Measurements from ENCODE around the gene SUGCT.

SUGCT gene

DNA sequence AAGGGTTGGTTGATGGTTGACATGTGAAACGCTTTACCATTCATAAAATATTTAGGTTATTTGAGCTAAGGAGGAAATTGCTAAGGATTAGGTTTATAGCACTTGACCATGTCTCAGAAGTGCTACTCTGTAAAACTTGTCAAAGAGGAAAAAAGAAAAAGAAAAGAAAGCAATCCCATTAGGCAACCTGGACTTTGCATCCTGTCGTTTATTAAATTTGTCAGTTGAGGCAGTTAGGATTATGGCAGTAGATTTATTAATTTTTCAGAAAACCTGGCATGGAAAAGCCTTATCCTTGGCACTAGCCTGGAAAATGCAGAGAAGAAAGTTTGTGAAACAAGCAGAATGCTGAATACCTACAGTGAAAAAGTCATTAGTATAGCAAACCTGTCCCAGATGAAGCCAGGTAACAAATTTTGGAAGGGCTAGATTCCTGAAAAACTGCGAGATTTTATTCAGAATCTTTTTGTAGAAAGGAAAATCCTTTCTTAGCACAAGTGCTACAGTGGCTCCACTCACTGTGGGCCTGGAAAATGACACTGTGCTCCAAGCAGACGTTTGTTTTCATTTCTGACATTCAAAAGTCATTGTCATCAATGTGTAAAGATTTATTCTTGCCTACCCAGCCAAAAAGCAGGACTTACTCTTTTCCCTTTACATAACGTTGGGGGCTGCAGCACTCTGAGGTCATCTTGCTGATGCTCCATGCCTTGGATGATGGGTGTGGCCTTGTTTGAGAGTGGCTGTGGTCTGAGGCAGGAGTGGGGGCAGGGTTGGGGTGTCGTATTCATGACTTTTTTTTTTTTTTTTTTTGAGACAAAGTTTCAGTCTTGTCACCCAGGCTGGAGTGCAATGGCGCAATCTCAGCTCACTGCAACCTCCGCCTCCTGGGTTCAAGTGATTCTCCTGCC lies 664.9 kb downstream of the SUGCT start:
- H3K27ac ChIP-seq (replicated peaks), result no peak overlapping the region
- no peak for DNase-seq (ENCODE audit: low read depth in 1 of 2, low spot score in 1 of 2)
- H3K27me3 ChIP-seq (ENCODE audit: insufficient read depth, poor library complexity, severe bottlenecking), result no peaks in the 10 kb centered on the region
- H3K4me3 ChIP-seq (replicated peaks; ENCODE audit: insufficient read depth, low read length), result no peak overlapping the region
- TF ChIP-seq, protein P1, sequence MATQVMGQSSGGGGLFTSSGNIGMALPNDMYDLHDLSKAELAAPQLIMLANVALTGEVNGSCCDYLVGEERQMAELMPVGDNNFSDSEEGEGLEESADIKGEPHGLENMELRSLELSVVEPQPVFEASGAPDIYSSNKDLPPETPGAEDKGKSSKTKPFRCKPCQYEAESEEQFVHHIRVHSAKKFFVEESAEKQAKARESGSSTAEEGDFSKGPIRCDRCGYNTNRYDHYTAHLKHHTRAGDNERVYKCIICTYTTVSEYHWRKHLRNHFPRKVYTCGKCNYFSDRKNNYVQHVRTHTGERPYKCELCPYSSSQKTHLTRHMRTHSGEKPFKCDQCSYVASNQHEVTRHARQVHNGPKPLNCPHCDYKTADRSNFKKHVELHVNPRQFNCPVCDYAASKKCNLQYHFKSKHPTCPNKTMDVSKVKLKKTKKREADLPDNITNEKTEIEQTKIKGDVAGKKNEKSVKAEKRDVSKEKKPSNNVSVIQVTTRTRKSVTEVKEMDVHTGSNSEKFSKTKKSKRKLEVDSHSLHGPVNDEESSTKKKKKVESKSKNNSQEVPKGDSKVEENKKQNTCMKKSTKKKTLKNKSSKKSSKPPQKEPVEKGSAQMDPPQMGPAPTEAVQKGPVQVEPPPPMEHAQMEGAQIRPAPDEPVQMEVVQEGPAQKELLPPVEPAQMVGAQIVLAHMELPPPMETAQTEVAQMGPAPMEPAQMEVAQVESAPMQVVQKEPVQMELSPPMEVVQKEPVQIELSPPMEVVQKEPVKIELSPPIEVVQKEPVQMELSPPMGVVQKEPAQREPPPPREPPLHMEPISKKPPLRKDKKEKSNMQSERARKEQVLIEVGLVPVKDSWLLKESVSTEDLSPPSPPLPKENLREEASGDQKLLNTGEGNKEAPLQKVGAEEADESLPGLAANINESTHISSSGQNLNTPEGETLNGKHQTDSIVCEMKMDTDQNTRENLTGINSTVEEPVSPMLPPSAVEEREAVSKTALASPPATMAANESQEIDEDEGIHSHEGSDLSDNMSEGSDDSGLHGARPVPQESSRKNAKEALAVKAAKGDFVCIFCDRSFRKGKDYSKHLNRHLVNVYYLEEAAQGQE (IDR thresholded peaks at IDR 0.05; ENCODE audit: insufficient replicate concordance, low read depth), result no peak
- TF ChIP-seq SPI1 (IDR thresholded peaks at IDR 0.05; ENCODE audit: borderline replicate concordance, low read depth) (no peak), GABPA (IDR thresholded peaks at IDR 0.05; ENCODE audit: low read depth) (no peak), POLR2AphosphoS5 (IDR thresholded peaks at IDR 0.05; ENCODE audit: low read depth) (no peak)
- TF ChIP-seq, protein P2, sequence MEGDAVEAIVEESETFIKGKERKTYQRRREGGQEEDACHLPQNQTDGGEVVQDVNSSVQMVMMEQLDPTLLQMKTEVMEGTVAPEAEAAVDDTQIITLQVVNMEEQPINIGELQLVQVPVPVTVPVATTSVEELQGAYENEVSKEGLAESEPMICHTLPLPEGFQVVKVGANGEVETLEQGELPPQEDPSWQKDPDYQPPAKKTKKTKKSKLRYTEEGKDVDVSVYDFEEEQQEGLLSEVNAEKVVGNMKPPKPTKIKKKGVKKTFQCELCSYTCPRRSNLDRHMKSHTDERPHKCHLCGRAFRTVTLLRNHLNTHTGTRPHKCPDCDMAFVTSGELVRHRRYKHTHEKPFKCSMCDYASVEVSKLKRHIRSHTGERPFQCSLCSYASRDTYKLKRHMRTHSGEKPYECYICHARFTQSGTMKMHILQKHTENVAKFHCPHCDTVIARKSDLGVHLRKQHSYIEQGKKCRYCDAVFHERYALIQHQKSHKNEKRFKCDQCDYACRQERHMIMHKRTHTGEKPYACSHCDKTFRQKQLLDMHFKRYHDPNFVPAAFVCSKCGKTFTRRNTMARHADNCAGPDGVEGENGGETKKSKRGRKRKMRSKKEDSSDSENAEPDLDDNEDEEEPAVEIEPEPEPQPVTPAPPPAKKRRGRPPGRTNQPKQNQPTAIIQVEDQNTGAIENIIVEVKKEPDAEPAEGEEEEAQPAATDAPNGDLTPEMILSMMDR (IDR thresholded peaks at IDR 0.05; ENCODE audit: insufficient read depth, low read length), result no peak

DNA sequence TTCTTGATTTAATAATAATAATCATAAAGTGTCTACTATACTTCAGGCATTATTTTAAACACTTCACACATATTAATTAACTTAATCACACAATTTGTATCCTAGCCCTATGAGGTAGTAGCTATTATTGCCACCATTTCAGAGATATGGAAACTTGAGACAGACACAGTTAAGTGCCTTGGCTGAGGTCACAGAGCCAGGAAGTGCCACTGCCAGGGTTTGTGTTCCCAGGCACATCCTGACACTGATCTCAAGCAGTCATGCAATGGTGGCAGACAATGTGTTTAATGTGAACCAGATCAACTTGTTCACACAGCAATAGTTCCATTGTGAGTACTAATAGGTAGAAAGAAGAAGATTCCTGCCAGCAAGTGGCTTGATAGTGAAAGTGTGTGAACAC lies 666.0 kb downstream of the SUGCT start:
- Histone ChIP-seq H3K4me3 (replicated peaks; ENCODE audit: insufficient read depth, low read length) (no peak overlapping the region), H3K27ac (replicated peaks) (no peak overlapping the region), H3K27me3 (ENCODE audit: insufficient read depth, poor library complexity, severe bottlenecking) (no peaks in the 10 kb centered on the region)
- DNase-seq (ENCODE audit: low read depth in 1 of 2, low spot score in 1 of 2), result no peak
- TF ChIP-seq GABPA (IDR thresholded peaks at IDR 0.05; ENCODE audit: low read depth) (no peak), SPI1 (IDR thresholded peaks at IDR 0.05; ENCODE audit: borderline replicate concordance, low read depth) (no peak)
- TF ChIP-seq, protein P1 (IDR thresholded peaks at IDR 0.05; ENCODE audit: insufficient replicate concordance, low read depth), result no peak
- TF ChIP-seq, protein P2 (IDR thresholded peaks at IDR 0.05; ENCODE audit: insufficient read depth, low read length), result no peak

DNA sequence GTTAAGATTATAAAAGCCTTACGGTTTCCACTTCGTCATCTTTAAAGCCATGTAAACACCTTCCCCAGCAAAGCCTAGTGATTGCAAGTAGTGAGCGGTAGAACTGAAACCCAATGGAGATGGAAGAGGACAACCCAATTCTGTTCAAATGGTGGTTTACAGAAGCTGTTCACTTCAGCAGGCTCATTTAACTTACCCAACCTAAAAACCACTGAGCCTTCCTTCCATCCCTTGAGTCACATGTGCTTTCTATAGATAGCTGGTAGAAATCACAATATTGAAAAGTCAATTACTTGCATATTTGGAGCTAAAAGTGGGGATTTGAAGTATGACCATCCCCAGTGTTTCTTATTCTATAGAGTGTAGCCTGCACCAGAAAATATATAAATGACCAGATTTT lies 667.7 kb downstream of the SUGCT start:
- Histone ChIP-seq H3K27ac (replicated peaks) (no peak overlapping the region), H3K27me3 (ENCODE audit: insufficient read depth, poor library complexity, severe bottlenecking) (no peaks in the 10 kb centered on the region), H3K4me3 (replicated peaks; ENCODE audit: insufficient read depth, low read length) (no peak overlapping the region)
- peak; percentile 3 to 21 for DNase-seq (ENCODE audit: low read depth in 1 of 2, low spot score in 1 of 2)
- no peak for TF ChIP-seq SPI1 (IDR thresholded peaks at IDR 0.05; ENCODE audit: borderline replicate concordance, low read depth)

DNA sequence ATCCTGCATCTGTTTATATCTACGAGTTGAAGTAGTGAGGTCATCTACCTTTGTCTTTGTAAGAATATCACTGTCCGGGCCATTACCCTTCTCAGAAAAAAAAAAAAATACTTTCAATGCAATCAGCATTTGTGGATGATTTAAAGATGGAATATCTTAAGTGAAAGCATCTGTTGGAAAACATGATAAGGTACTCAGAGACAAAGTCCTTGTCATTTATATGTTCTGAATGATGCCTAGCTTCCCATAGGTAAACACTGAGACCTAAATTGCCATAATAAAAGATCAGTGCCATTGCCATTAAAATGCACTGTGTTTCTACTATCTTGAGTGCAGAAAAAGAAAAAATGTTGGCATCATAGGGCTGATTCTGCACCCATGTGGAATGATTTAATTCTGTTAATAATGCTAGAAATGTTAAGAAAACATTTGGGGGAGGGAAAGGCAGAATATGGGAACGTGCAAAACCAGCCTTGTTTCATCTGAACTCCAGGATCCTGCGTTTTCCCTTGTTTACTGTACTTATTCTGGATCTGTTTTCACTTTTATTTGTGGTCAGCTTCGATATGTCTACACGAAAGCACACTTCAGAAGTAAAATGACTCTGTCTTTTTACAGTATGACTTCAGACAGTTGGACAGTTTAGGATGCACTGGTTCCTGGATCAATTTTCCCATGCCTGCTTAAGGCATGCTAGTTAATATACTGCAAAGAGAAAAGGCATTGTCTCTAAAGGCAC lies 669.8 kb downstream of the SUGCT start:
- H3K27me3 ChIP-seq (ENCODE audit: insufficient read depth, poor library complexity, severe bottlenecking), result no peaks in the 10 kb centered on the region
- H3K27ac ChIP-seq (replicated peaks), result no peak overlapping the region
- H3K4me3 ChIP-seq (replicated peaks; ENCODE audit: insufficient read depth, low read length), result no peak overlapping the region
- TF ChIP-seq SPI1 (IDR thresholded peaks at IDR 0.05; ENCODE audit: borderline replicate concordance, low read depth) (no peak), GABPA (IDR thresholded peaks at IDR 0.05; ENCODE audit: low read depth) (no peak), POLR2AphosphoS5 (IDR thresholded peaks at IDR 0.05; ENCODE audit: low read depth) (no peak)
- TF ChIP-seq, protein P1 (IDR thresholded peaks at IDR 0.05; ENCODE audit: insufficient replicate concordance, low read depth), result no peak
- TF ChIP-seq, protein P2 (IDR thresholded peaks at IDR 0.05; ENCODE audit: insufficient read depth, low read length), result no peak
- DNase-seq (ENCODE audit: low read depth in 1 of 2, low spot score in 1 of 2), result no peak
